Skin of body (tissue), 2 donors: Measurements from ENCODE around the gene AKR1D1. TPM values are rescaled to one million over a fixed set of nuclear protein-coding genes. Genes with fewer than 3 reads are reported as not detected.
"Not testable (repeated sequence)": the region's sequence is repeated elsewhere in the genome, so short reads cannot be mapped to it uniquely, and the experiment has no call there.

ENCODE experiments used
- DNase-seq: peaks from one replicate; lab custom pipeline; 2025; lab: John Stamatoyannopoulos, UW
- total RNA-seq: library from RNA; depleted of rRNA; stranded (reverse); fragments of >200 nt; gene quantifications from one replicate; pipeline ENCODE4 v1.2.3, GENCODE V29; 2014

The AKR1D1 gene
- total RNA-seq, 1 donor from 2014 or later, result not detected

DNA sequence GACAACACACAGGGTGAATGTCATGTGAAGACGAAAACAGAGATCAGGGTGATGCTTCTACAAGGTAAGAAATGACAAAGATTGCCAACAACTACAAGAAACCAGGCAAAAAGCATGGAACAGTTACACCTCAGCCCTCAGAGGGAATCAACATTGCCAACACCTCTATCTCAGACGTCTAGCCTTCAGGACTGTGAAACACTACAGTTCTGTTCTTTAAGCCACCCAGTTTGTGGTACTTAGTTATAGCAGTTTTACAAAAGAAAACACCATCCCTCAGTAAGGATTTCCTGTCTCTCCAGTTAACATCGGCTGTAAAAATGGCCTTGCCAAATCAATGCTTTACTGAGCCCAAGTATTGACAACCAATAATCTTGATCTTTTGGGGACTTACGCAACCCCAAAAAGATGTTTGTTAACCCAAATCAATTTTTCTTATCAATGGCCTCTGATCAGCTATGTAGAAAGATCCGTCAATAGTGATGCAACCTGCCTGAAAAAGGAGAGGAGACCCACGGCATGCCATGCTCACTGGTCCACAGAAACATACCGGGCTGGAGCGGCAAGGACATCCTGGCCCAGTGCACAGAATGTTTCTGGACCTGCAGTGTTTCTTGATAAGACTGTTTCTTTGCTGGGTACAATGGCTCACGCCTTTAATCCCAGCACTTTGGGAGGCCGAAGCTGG, 44.0 kb downstream of the AKR1D1 start:
- no peak for DNase-seq

DNA sequence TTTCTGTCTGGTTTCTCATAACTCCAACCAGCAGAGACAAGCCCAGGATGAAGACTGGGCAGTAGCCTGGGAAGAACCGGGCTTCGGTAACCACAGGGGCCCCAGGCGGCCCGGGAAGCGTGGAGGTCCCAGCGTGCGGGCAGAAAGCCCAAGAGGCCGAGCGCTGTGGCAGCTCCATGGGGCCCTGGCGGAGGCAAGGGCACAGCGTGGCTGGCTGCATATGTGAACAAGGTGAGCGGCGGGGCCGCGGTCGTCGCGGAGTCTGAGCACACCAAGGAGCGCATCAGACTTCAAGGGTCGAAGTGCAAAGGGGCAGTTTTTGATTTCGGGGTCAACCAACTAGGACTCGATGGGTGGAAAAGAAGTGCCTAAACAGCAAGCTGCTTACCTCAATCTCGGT, 45.9 kb downstream of the AKR1D1 start:
- no peak for DNase-seq

DNA sequence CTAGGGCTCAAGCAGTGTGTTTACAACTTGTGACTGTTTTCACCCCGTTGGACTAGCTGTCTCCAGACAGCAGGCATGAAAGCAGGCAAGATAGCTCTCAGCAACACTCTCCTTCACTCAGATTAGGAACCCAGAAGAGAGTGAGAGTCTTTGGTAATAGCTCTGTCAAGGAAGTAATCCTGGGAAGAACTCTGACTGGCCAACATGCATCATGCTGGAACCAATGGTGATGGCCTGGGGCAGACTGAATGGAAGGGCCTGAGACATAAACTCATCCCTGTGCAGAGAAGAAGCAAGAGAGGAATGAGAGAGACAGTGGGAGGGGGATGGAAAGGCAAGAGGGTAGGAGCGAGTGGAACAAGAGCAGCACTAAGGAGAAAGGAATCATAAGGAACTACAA, 48.9 kb downstream of the AKR1D1 start:
- DNase-seq, result no peak

DNA sequence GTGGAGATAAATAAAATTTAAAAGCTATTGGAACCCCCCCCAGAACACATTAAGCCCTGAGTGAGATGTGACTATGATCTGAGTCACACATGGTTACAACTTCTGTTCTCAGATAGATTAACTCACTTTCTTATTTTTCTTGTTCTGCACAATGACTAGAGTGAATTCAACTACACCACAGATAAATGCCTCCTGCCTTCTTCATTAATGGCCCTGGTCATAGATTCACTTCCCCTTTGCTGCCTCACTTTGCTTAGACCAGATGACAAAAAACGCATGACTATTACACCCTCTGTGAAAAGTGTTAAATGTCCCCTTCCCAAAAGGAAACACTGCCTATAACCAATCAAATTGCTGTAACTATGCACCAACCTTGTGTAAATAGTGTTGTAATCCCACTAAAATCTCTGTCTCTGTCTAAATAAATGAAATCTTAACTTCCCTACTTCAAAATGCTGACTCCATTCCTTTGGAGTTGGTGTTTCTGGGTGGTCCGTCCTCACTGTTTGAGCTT, 49.4 kb downstream of the AKR1D1 start:
- DNase-seq, result no peak

DNA sequence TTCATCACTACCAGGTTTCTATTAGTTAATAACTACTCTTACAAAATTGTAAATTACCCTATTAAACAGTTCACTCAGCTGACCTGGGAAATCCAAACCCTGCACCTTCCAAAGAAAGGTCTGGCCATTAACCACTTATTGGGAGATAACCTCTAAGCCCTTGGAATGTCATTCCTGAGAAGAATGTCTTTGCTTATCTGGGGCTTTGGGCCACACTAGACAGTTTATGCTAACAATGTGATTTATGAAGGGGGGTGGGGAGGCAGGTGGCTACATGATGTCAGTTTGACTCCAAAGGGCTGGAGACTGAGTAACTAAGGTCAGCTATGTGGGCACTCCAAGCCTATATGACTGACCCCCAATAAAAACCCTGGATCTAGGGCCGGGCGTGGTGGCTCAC, 50.7 kb downstream of the AKR1D1 start:
- DNase-seq, result no peak

DNA sequence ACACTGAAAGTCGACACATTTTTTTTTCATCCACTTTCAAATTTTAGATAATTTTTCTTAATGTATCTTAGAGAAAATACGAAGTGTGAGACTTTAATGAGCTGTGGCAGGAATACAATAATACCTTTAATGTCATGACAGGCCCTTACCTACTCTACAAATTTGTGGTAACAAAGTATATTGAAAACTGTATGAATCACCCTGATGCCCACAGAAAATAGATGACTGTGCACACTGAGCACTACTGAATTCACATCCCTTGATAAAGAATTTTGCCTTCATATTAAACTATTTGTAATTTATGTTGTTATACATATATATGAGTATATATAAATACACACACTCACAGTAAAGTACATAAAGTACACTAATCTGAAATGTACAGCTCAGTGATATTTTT, 51.7 kb downstream of the AKR1D1 start:
- no peak for DNase-seq

DNA sequence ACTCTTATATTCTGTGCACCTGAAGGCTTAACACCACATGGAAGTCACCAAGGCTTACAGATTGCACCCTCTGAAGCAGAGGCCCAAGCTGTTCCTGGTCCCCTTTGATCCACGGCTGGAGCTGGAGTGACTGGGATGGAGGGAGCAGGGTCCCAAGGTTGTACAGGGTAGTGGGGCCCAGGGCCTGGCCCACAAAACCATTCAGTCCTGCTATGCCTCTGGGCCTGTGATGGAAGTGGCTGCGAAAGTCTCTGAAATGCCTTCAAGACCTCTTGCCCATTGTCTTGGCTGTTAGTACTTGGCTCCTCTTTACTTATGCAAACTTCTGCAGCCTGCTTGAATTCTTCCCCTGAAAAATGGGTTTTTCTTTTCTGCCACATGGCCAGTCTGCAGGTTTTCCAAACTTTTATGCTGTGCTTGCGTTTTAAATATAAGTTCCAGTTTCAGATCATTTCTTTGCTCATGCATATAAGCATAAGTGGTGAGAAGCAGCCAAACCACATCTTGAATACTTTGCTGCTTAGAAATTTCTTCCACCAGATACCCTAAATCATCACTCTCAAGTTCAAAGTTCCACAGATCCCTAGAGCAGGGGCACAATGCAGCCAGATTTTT, 53.4 kb downstream of the AKR1D1 start:
- no peak for DNase-seq

DNA sequence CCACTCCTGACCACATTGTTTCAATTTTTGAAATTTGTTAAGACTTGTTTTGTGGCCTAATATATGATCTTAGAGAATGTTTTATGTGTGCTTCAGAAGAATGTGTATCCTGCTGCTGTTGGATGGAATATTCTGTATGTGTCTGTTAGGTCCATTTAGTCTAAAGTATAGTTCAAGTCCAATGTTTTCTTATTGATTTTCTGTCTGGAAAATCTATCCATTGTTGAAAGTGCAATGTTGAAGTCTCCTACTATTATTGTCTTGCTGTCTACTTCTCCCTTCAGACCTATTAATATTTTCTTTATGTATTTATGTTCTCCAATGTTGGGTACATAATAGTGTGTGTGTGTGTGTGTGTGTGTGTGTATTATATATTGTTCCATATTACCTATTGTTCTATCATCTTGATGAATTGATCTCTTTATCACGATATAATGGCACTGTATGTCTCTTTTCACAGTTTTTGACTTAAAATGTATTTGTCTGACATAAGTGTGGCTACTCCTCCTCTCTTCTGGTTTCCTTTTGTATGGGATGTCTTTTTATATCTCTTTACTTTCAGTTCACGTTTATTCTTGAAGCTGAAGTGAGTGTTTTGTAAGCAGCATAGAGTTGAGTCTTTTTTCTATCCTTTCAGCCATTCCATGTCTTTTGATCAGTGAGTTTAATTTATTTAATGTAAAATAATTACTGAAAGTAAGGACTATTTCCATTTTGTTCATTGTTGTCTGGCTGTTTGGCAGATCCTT, 61.3 kb downstream of the AKR1D1 start:
- DNase-seq, result no peak

DNA sequence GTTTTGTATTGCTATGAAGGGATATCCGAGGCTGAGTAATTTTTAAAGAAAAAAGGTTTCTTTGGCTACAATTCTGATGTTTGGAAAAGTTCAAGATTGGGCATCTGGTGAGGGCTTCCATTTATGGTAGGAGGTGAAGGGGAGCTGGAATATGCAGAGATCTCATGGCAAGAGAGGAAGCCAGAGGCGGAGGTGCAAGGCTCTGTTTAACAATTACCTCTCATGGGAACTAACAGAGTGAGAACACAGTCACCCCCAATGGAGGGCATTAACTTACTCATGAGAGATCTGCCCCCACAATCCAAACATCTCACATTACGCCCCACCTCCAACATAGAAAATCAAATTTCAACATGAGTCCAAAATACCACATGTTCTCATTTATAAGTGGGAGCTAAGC, 62.0 kb downstream of the AKR1D1 start:
- DNase-seq, result no peak

DNA sequence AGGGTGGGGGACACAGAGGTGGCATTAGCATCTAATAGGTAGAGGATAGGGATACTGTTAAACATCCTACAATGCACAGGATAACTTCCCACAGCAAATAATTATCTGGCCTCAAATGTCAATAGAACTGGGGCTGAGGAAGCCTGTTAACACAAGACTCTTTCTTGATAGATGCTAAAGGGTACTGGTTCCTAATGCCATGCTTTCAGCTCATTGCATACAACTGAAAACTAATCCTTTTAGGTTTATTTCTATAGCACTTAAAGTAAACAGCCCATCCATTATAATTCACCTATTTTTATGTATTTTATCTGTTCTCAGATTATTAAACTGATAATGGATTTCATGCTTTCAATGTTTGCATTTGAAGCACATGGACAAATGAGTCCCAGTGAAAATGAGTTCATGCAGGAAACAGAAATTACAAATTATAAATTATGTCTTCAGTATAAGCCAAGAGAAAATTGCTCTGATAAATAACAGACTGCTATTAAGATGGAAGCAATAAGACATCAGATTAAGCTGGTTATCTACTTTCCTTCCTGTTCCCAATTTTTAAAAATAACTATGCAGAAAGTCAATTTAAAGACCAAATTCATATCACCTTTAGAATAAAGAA, 66.4 kb downstream of the AKR1D1 start:
- no peak for DNase-seq

DNA sequence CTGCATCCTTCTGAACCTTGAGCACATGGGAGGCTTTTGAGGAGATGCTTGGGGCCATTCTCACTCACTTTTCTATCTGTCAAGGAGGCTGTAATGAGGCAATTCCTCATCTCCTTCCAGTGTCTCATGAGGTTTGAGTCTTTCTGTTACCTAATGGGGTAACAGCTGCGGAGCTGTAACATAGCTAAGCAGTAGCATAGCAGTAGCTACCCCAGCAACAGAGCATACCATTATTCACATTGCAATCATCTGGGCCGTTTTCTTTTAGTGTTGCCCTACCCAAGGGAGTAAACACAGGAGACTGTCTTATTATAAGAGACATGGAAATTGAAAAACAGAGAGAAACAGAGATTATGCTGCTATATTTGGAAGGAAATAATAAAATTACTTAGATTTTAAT, 68.7 kb downstream of the AKR1D1 start:
- no peak for DNase-seq

DNA sequence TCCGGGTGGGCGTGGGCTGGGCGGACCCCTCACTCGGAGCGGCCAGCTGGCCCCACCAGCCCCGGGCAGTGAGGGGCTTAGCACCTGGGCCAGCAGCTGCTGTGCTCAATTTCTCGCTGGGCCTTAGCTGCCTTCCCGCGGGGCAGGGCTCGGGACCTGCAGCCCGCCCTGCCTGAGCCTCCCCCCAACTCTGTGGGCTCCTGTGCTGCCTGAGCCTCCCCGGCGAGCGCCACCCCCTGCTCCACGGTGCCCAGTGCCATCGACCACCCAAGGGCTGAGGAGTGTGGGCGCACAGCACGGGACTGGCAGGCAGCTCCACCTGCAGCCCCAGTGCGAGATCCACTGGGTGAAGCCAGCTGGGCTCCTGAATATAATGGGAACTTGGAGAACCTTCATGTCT, 70.0 kb downstream of the AKR1D1 start:
- not testable (repeated sequence) for DNase-seq

DNA sequence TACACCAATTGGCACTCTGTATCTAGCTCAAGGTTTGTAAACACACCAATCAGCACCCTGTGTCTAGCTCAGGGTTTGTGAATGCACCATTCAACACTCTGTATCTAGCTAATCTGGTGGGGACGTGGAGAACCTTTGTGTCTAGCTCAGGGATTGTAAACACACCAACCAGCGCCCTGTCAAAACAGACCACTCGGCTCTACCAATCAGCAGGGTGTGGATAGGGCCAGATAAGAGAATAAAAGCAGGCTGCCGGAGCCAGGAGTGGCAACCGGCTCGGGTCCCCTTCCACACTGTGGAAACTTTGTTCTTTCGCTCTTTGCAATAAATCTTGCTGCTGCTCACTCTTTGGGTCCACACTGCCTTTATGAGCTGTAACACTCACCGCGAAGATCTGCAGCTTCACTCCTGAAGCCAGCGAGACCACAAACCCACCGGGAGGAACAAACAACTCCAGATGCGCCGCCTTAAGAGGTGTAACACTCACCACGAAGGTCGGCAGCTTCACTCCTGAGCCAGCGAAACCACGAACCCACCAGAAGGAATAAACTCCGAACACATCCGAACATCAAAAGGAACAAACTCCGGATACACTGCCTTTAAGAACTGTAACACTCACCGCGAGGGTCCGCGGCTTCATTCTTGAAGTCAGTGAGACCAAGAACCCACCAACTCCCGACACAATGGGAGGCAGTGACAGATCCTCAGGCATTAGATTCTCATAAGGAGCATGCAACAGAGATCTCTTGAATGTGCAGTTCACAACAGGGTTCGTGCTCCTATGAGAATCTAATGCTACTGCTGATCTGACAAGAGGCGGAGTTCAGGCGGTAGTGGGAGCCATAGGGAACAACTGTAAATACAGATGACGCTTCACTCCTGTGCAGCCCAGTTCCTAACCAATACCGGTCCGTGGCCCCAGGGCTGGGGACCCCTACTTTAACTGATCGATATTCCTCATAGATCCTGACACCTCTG, 70.8 kb downstream of the AKR1D1 start:
- not testable (repeated sequence) for DNase-seq

DNA sequence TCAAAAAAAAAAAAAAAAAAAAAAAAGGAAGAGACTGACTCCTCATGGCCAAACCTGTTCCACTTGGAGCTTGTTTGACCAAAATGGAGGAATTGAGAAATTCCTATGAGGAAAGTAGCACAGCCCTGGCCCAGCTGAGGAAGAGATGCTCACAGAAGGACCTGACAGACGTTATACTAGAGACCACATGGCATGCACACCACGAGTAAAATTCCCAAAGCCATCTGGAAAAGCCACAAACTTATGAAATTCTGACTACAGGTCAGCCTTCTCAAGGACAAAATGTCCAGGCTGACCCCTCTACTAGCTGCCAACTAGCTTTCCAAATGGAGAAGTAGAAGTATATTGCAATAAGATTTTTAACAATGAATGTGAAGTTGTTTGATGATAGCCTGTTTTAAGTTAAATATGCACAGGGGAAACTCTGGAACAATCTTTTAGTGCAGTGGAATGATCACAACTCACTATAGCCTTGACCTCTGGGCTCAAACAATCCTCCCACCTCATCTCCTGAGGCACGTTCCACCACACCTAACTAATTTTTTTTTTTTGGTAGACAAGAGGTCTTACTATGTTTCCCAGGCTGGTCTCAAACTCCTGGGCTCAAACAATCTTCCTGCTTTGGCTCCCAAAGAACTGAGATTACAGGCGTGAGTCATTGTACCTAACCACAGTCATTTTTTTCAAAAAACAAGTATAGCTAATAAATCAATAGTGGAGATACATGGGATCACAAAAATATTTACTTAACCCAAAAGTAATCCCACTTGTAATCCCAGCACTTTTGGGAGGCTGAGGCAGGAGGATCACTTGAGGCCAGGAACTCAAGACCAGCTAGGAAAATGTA, 75.7 kb downstream of the AKR1D1 start:
- no peak for DNase-seq

DNA sequence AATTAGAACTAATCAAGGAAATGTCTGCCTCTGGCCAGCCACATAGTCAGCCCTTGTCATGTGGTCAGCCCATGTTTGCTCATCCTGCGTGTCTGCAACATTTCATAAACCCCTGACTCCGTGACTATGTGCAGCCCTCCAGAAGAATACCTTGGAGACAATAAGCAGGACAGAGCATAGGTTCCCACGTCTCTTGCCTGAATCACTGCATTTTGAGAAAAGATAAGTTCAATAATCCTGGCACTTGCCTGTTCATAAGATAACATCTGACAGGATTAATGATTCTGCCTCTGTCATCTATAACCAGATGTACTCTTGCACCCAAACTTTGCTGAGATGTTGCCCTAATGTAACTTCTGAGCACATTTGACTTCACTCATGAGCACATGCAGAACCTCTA, 78.4 kb downstream of the AKR1D1 start:
- no peak for DNase-seq

DNA sequence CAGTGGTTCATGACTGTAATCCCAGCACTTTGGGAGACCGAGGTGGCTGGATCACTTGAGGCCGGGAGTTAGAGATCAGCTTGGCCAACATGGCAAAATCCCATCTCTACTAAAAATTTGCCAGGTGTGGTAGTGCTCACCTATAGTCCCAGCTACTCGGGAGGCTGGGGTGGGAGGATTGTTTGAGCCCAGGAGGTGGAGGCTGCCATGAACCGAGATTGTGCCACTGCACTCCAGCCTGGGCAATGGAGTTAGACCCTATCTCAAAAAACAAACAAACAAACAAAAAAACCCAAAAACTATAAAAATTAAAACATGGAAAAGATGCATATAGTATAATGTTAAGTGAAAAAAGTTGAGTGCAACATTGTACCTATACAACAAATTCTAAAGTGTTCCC, 81.4 kb downstream of the AKR1D1 start:
- DNase-seq, result no peak

DNA sequence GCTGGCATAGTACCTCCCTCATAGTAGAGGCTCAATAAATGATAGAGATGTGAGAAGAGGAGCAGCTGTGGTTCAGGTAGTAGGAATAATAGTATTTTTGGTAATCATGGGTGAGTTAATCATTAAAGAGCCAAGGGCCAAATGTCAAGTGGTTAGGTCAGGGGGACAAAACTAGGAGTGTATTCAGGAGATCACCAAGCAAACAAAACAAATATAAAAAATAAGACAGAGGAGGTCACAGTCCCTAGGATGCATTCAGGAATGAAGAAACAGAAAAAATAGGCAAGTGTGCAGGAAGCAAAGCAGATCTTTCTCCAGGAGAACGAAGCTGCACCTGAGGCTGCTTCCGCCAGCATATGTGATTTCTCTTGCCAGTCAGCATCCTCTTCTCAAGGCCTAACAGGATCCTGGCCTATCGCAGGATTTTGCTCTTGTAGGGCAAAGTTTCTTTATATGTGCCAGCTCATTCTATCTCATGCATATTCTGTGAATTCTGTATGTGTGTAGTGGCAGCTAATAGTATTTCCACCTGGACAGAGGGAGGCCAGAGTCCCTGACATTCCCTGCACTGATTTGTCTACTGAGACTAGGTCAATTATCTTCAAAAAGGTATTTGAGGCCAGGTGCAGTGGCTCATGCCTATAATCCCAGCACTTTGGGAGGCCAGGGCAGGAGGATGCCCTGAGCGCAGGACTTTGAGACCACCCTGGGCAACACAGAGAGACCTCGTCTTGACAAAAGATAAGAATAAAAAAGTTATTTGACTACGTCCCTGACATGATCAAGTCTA, 82.7 kb downstream of the AKR1D1 start:
- no peak for DNase-seq

DNA sequence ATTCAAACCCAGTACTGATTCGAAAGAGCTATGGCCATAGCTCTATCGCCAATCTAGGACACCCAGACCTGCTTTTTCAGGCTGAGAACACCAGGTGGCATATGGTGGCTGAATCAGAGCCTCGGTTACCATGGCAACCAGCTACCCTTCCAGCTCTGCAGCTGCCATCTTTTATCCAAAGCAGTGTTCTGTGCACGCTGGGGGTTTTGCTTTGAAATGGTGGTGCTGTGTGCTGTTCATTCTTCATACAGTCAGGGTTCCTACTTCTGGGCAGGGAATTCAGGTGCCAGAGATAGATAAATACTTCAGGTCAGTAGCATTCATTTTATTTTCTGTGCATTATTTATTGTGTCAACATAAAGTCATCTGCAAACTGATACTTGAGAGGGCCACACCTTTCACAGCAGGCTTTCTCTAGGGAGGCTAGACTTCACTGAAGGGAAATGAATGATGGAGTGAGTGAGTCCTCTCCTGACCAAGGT, 85.4 kb downstream of the AKR1D1 start:
- DNase-seq, result peak; percentile 73

DNA sequence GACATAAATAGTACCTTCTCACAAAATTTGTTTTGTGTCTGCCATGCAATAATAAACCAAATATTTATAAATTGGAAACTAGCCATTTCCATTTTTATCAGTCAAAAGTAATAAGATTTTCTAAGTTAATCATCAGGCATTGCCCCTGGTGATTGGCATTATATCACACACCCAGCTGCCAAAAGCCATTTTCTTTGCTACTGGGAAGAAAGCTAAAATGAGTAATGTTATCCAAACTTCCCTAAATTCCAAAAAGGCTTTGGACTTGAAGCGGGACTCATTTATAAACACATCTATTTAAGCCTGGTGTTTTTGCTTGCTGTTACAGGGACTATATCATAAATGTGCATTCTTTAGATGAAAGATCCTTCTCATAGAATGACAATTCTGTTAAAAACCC, 86.0 kb downstream of the AKR1D1 start:
- DNase-seq, result no peak
